Mesendoderm (in vitro differentiated cells): ENCODE data around the gene RTN4.

Source experiments
- DNase-seq: peaks from one replicate; pipeline ENCODE4 v3.0.0; 2013
- H2AK5ac ChIP-seq: 2 replicates; pipeline ENCODE4 v1.6.1; 2013; ENCODE audit warnings: low read length, inconsistent platforms
- H2BK120ac ChIP-seq: 2 replicates; pipeline ENCODE4 v1.6.1; 2013; ENCODE audit warnings: low read depth, mild to moderate bottlenecking, low read length, moderate library complexity, mixed read lengths
- H2BK15ac ChIP-seq: replicated peaks from 2 replicates; pipeline ENCODE4 v1.6.1; 2013; ENCODE audit warnings: low read depth, mild to moderate bottlenecking, moderate library complexity
- H2BK5ac ChIP-seq: 2 replicates; pipeline ENCODE4 v1.6.1; 2013; ENCODE audit warnings: low read length, inconsistent platforms
- H3K18ac ChIP-seq: 2 replicates; pipeline ENCODE4 v1.6.1; 2013; ENCODE audit warnings: mild to moderate bottlenecking, low read length, mixed read lengths
- H3K23ac ChIP-seq: one replicate; pipeline ENCODE4 v1.6.1; 2013; ENCODE audit warnings: low read length
- H3K27ac ChIP-seq: 2 replicates; pipeline ENCODE4 v1.5.1; 2013; ENCODE audit warnings: low read depth, mild to moderate bottlenecking, inconsistent platforms, low read length, moderate library complexity
- H3K27me3 ChIP-seq: 2 replicates; pipeline ENCODE4 v1.6.1; 2013; ENCODE audit warnings: low read length, control low read depth, mild to moderate bottlenecking, inconsistent platforms; ENCODE audit not compliant: insufficient read depth, poor library complexity
- H3K36me3 ChIP-seq: 2 replicates; pipeline ENCODE4 v1.6.1; 2013; ENCODE audit warnings: low read length, inconsistent platforms; ENCODE audit not compliant: control insufficient read depth, insufficient read depth
- H3K4ac ChIP-seq: one replicate; pipeline ENCODE4 v1.6.1; 2013; ENCODE audit warnings: low read depth, mild to moderate bottlenecking, low read length, moderate library complexity
- H3K4me1 ChIP-seq: 2 replicates; pipeline ENCODE4 v1.6.1; 2013; ENCODE audit warnings: low read depth, low read length, inconsistent platforms; ENCODE audit not compliant: control insufficient read depth
- H3K4me2 ChIP-seq: 2 replicates; pipeline ENCODE4 v1.6.1; 2013; ENCODE audit warnings: low read length
- H3K4me3 ChIP-seq: 2 replicates; pipeline ENCODE4 v1.5.1; 2013; ENCODE audit warnings: mild to moderate bottlenecking, low read length
- H3K56ac ChIP-seq: one replicate; pipeline ENCODE4 v1.6.1; 2013; ENCODE audit warnings: low read length
- H3K79me1 ChIP-seq: 2 replicates; pipeline ENCODE4 v1.6.1; 2013; ENCODE audit warnings: low read length, inconsistent platforms
- H3K79me2 ChIP-seq: 2 replicates; pipeline ENCODE4 v1.6.1; 2013; ENCODE audit warnings: mild to moderate bottlenecking, low read length; ENCODE audit not compliant: control insufficient read depth, insufficient read depth
- H3K9ac ChIP-seq: 2 replicates; pipeline ENCODE4 v1.6.1; 2013; ENCODE audit warnings: low read length, inconsistent platforms
- H4K5ac ChIP-seq: one replicate; pipeline ENCODE4 v1.6.1; 2013; ENCODE audit warnings: low read length
- H4K8ac ChIP-seq: one replicate; pipeline ENCODE4 v1.6.1; 2013; ENCODE audit warnings: low read depth, mild to moderate bottlenecking, control low read depth, low read length, moderate library complexity
- WGBS: extraction: QIAGEN DNeasy Blood & Tissue Kit; methylation state at CpG from one replicate; pipeline ENCODE4 v1.1.7; 2013; ENCODE audit warnings: low lambda C conversion rate, missing lambda C conversion rate; ENCODE audit not compliant: insufficient coverage; ENCODE audit errors: extremely low coverage; 5-methylcytosine and 5-hydroxymethylcytosine counted together

RTN4 gene

GRCh38 chr2:55014962-55015939 is 35.0 kb downstream of the RTN4 start:
- Histone ChIP-seq H3K27ac (no peak overlapping the region), H2AK5ac (no peak overlapping the region), H3K18ac (no peak overlapping the region), H2BK15ac (no peak overlapping the region), H2BK120ac (no peak overlapping the region), H2BK5ac (no peak overlapping the region), H3K79me1 (no peaks in the 10 kb centered on the region), H3K4me3 (no peak overlapping the region), H3K27me3 (no peaks in the 10 kb centered on the region), H3K9ac (no peak overlapping the region), H3K36me3 (no peaks in the 10 kb centered on the region), H3K23ac (no peak overlapping the region), H3K4me2 (no peak overlapping the region), H4K8ac (no peak overlapping the region), H3K56ac (no peak overlapping the region), H3K4me1 (peaks cover 2% of the 10 kb centered on the region), H3K79me2 (peaks cover 58% of the 10 kb centered on the region), H4K5ac (no peak overlapping the region), H3K4ac (no peak overlapping the region)
- WGBS, result no CpG with 5 or more reads among the region's 6 CpGs
- DNase-seq, result peak; percentile 78

- Histone ChIP-seq H3K79me2 (peaks cover 62% of the 10 kb centered on the region), H3K4me3 (no peak overlapping the region), H3K4ac (no peak overlapping the region), H2BK15ac (no peak overlapping the region), H3K36me3 (no peaks in the 10 kb centered on the region), H2AK5ac (no peak overlapping the region), H3K4me2 (no peak overlapping the region), H3K9ac (no peak overlapping the region), H3K27me3 (no peaks in the 10 kb centered on the region), H4K5ac (no peak overlapping the region), H4K8ac (no peak overlapping the region), H3K79me1 (peaks cover 3% of the 10 kb centered on the region), H3K56ac (no peak overlapping the region), H3K27ac (no peak overlapping the region), H3K4me1 (peaks cover 3% of the 10 kb centered on the region), H2BK120ac (no peak overlapping the region), H3K23ac (no peak overlapping the region), H2BK5ac (no peak overlapping the region), H3K18ac (no peak overlapping the region)
- no peak for DNase-seq
- WGBS, result no CpG with 5 or more reads among the region's 1 CpG
Observed at GRCh38 chr2:55013936-55014335, 36.3 kb downstream of the RTN4 start.

DNA sequence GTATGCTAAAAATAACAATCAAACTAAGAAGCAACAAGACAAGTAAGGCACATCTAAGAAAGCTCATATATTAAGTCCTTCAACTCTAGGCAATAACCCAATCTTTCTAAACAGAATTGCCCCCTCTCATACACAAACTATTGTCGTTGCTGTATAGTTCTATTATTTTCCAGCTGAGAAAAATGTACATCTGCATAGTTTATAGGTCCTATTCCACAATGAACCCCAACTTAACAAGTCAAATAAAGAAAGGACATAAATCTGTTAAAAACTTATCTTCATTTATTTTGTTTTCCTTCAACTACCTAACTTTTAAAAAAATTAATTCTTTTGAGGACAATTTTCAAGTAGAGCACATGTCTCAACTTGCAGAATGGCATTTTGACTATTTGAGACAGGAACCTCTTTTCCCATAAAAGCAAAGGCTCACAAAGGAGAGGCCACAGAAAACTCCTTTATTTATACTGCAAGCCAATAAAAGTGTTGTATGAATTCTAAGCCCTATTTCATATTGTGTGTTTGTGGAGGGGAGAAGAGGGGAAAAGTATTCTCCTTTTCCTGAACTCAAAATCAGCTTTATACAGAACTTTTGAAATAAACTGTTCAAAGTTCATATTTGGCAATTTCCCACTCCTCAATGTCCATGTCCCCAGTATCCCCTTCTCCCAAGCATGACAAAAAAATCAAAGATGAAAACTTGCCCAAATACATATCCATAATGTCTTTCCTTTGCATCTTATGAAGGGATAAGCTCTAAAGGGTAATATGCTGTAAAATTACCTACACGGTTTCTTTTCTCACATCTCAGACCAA is 37.4 kb downstream of the RTN4 start:
- H3K18ac ChIP-seq, result no peak overlapping the region
- H3K23ac ChIP-seq, result no peak overlapping the region
- no peak overlapping the region for H3K4me2 ChIP-seq
- H3K27me3 ChIP-seq, result no peaks in the 10 kb centered on the region
- peaks cover 3% of the 10 kb centered on the region for H3K4me1 ChIP-seq
- H4K8ac ChIP-seq, result no peak overlapping the region
- no peak overlapping the region for H2AK5ac ChIP-seq
- H3K9ac ChIP-seq, result no peak overlapping the region
- no peak overlapping the region for H3K56ac ChIP-seq
- H3K79me2 ChIP-seq, result peaks cover 60% of the 10 kb centered on the region
- no CpG with 5 or more reads among the region's 2 CpGs for WGBS
- no peak overlapping the region for H3K4ac ChIP-seq
- no peak overlapping the region for H4K5ac ChIP-seq
- H3K27ac ChIP-seq, result no peak overlapping the region
- H2BK15ac ChIP-seq, result no peak overlapping the region
- DNase-seq, result no peak
- no peak overlapping the region for H2BK120ac ChIP-seq
- H3K36me3 ChIP-seq, result no peaks in the 10 kb centered on the region
- H3K4me3 ChIP-seq, result no peak overlapping the region
- peaks cover 3% of the 10 kb centered on the region for H3K79me1 ChIP-seq
- no peak overlapping the region for H2BK5ac ChIP-seq

GRCh38 chr2:55011831-55012671 is 38.2 kb downstream of the RTN4 start:
- H3K79me1 ChIP-seq, result peaks cover 3% of the 10 kb centered on the region
- no peak overlapping the region for H3K9ac ChIP-seq
- H4K8ac ChIP-seq, result no peak overlapping the region
- no peak overlapping the region for H3K4me2 ChIP-seq
- H2BK15ac ChIP-seq, result no peak overlapping the region
- no peak overlapping the region for H3K27ac ChIP-seq
- no peak overlapping the region for H3K4ac ChIP-seq
- H2BK120ac ChIP-seq, result no peak overlapping the region
- no peak overlapping the region for H4K5ac ChIP-seq
- H3K23ac ChIP-seq, result no peak overlapping the region
- no CpG with 5 or more reads among the region's 6 CpGs for WGBS
- no peak overlapping the region for H3K18ac ChIP-seq
- no peak overlapping the region for H3K4me3 ChIP-seq
- DNase-seq, result no peak
- H2AK5ac ChIP-seq, result no peak overlapping the region
- no peak overlapping the region for H3K56ac ChIP-seq
- H3K4me1 ChIP-seq, result peaks cover 3% of the 10 kb centered on the region
- peaks cover 62% of the 10 kb centered on the region for H3K79me2 ChIP-seq
- H2BK5ac ChIP-seq, result no peak overlapping the region
- H3K27me3 ChIP-seq, result no peaks in the 10 kb centered on the region
- no peaks in the 10 kb centered on the region for H3K36me3 ChIP-seq

DNA sequence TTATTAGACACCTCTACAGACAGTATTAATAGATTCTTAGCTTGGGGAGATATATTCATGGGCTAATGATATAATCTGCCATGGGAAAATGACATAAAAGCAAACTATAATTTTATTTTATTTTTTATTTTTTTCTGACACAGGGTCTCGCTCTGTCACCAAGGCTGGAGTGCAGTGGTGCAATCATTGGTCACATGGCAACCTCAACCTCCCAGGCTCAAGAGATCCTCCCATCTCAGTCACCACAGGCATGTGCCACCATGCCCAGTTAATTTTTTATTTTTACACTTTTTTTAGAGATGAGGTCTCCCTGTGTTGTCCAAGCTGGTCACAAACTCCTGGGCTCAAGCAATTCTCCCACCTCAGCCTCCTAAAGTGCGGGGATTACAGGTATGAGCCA is 39.3 kb downstream of the RTN4 start:
- DNase-seq, result no peak
- Histone ChIP-seq H4K8ac (no peak overlapping the region), H3K79me2 (peaks cover 68% of the 10 kb centered on the region), H3K27ac (no peak overlapping the region), H3K18ac (no peak overlapping the region), H4K5ac (no peak overlapping the region), H2BK120ac (no peak overlapping the region), H2AK5ac (no peak overlapping the region), H2BK5ac (no peak overlapping the region), H3K4me3 (no peak overlapping the region), H3K4me1 (peaks cover 3% of the 10 kb centered on the region), H3K4ac (no peak overlapping the region), H3K4me2 (no peak overlapping the region), H3K23ac (no peak overlapping the region), H3K36me3 (no peaks in the 10 kb centered on the region), H3K9ac (no peak overlapping the region), H3K79me1 (peaks cover 3% of the 10 kb centered on the region), H2BK15ac (no peak overlapping the region), H3K56ac (no peak overlapping the region), H3K27me3 (no peaks in the 10 kb centered on the region)
- WGBS, result no CpG with 5 or more reads among the region's 2 CpGs
